NCI-H2196 (cell line): ENCODE results near the gene DMD.
"Not testable (repeated sequence)": the region's sequence is repeated elsewhere in the genome, so short reads cannot be mapped to it uniquely, and the experiment has no call there.

Source experiments
- DNase-seq: peaks from one replicate; lab custom pipeline; 2025; ENCODE audit not compliant: unreplicated experiment; lab: John Stamatoyannopoulos, UW

DMD gene

DNA sequence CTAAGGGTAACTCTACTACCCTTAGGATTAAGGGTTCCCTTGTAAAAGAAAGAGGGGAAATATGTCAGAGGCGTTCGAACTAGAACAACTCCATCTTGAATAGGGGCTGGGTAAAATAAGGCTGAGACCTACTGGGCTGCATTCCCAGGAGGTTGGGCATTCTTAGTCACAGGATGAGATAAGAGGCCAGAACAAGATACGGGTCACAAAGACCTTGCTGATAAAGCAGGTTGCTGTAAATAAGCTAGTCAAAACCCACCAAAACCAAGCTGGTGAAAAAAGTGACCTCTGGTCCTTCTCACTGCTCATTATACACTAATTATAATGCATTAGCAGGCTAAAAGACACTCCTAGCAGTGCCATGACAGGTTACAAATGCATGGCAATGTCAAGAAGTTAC lies 922.0 kb downstream of the DMD start:
- no peak for DNase-seq

DNA sequence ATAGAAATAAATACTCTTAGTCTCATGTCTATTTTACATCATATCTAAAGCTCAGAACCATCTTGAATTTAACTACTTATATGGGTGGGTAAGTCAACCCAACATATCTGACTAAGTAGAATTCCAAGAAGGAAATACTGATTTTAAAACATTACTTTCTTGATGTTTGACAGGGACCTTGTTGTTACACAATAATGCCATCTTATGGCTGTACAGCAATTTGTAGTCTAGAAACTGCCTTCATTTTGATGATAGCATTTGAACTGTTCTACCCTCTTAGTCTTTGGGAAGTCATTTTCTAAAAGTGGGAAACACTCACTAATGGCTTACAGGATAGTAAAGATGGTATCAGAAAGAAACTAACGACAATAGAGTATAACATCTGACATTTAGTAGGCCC lies 929.5 kb downstream of the DMD start:
- no peak for DNase-seq

GRCh38 chrX:32280921-32281320 lies 930.4 kb downstream of the DMD start:
- no peak for DNase-seq

- DNase-seq, result no peak
Observed at GRCh38 chrX:32280489-32280888, 930.9 kb downstream of the DMD start.

GRCh38 chrX:32276153-32276552 lies 935.2 kb downstream of the DMD start:
- DNase-seq, result no peak

DNA sequence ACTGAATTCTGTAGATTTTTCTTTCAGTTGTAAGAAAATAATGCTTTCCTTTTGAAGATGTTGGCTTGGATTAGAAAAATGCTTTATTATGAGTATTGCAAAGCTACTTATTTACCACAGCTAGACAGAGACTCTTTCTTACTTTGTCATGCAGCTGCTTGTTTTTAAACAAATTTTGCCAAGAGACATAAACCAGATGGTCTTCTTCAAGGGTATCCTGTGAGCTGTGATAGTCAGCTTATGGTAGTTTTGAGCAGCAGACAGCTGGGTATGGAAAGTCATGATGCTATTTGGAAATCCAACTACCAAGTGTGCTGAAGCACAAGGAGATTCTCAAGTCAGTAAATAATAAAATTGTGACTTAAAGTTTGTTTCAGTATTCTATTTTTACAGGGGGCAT lies 941.5 kb downstream of the DMD start:
- no peak for DNase-seq

DNA sequence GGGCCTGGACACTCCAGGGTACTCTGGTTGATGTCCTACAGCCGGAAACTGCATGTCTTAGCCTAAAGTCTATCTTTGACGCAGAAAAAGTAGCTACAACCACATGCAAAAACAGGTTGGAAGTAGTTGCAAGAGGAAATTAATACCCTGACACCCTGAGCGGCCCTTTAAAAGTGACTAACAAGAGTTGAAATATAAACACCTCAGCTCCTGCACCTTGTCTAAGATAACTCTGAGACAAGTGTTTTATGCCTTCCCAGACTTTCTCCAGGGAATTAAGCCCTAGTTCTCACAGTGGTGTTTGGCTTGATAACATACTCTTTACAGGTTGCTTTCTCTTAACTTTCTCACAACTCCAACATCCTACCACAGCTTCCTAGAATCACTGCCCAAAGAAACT lies 943.1 kb downstream of the DMD start:
- DNase-seq, result no peak

DNA sequence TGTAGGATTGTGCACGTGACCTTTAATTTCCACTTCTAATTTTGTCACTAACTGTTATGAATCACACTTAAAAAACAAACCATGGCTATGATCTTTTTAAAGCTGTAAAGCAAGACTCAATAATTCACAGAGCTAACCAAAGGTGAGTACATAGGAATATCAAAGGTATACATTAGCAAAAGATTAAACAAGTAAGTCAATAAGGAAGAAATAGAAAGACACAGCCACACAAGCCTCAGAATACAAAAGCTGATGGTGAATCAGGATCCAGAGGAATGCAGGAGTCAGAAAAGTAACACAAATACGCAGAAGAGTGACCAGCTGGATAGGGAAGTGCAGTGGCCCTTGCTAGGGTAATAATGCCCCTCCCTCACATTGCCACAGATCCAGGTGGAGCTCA lies 943.6 kb downstream of the DMD start:
- no peak for DNase-seq

DNA sequence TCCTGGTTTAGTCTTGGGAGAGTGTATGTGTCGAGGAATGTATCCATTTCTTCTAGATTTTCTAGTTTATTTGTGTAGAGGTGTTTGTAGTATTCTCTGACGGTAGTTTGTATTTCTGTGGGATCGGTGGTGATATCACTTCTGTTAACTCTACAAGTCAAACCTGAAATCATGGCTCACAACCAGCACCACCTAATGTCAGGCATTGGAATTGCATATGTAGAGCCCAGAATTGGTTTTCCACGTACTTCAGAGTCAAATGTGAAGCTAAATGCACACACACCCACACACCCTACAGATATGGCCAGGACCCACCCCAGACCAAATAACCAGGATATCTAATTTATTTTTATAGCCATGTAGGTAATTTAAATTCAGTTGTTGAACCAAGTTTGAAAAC lies 964.7 kb downstream of the DMD start:
- not testable (repeated sequence) for DNase-seq

DNA sequence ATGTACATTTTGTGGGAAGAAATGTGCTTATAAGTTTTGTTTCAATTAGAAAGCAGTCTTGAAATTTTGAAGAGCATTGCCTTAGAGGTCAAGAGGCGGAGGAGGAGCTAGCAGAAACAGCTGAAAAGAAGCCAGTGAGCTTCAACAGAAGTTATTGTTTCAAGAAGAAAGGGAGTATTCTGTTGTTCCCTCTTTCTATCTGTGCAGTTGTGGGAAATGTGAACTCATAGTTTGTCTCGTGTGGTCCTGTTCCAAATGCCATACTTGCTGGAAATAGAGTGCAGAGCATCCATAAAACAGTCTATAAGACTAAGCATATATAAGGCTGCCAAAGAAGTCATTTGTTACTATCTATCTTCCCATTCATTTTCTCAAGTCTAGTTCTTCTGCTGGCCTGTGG lies 1015.7 kb downstream of the DMD start:
- DNase-seq, result no peak

DNA sequence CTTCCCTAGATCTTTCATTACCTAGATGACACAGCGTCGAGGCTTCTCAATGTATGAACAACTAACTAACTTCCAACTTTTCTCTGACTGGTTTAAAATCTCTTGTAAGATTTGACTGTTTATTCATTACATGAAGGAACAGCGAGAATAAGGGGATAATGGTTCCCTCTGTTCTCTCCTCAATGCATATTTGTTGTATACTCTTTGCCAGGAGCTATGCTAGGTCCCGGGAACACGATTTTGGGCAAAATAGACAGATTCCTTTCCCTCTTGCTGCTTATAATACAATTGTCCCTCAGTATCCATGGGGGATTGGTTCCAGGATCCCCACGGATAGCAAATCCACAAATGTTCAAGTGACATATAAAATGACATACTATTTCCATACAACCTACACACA lies 1020.0 kb downstream of the DMD start:
- DNase-seq, result no peak

DNA sequence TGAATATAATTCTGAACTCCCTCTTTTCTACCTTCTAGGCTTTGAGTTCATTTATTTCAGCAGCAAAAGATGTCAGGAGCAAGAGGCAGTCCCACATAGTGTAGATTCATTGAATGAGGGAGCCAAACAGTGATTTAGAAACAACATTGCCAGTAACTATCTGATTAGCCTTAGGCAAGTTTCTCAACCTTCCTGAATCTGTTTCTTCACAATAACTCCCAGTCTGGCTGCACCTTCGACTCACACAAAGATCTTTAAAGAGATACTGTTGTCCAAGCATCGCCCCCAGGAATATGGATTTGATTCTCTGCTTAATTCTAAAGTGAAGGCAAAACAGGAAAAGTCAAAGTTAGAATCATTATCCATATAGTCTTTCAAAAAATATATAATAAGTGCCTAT lies 1026.2 kb downstream of the DMD start:
- DNase-seq, result no peak

DNA sequence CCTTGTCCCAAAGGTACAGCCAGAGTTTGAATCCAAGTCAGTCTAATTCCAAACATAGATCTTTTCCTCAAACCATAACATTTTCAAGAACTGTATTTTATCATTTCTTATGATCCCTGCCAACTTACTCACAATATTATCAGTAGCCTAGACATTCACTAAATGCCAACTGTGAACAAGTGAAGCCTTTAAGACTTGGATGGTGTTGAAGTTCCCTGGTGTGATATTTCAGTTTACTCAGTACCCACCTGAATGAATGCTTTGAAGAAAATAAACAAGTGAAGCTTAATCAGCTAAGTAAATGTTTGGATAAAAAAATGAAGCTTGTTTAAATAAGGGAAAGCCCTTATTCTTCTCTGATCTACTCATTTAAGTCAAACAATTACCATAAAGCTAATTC lies 1028.3 kb downstream of the DMD start:
- DNase-seq, result no peak

DNA sequence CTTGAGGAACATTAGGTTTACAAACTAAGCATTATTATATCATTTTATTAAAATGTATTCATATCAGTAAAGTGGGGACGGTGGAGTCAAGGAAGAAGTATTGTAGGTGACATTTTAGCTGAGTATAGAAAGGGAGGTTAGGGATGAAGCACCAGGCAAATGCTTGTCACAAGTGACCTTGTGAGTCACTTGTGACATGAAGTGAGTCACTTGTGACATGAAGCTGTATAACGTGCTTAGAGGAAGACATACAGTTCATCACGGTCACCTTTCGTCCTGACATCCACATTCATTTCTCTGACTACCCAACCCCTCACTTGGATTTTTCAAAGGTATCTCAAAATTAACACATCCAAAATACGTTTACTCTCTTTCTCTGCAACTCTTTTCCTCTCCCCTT lies 1034.8 kb downstream of the DMD start:
- no peak for DNase-seq

DNA sequence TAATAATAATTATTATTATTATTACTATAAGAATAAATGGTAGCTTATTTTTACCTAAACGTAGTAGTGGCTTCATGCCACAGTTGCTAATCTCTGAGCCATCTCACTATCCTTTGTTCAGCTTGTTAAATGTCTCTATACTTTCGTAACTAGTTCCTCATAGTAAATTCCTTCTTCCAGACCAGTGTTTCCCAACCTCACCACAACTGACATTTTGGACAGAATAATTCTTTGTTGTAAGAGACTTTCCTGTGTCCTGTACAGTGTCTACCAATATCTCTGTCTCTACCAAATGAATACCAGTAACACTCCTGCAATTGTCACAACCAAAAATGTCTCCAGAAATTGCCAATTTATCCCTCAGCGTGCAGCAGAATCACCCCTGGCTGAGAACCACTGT lies 1040.9 kb downstream of the DMD start:
- no peak for DNase-seq

DNA sequence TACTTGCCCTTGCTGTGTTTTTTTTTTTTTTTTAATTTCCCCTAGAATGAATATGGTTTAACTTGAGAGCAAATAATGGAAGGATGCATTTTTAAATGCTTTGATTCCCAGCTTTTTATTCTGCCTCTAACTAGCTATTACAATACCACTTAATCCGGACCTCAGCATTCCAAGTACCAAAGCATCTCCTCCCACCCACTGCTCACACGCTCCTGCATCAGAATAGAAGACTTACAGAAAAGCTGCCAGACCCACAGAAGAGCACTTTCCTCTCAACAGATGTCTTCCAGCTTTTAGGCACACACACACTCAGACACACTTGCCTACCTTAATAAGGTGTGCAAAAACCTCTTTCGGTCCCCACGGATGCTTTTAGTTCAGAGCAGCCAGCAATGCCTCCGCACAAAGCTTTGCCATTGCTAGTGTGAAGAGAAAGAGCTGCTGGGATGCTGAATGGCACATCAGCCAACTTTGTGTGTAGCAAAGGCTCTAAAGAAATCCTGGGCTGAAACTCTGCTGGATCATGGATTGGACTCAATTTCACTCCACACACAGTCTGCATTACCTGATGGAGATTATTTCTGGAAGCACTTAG lies 1056.2 kb downstream of the DMD start:
- no peak for DNase-seq

DNA sequence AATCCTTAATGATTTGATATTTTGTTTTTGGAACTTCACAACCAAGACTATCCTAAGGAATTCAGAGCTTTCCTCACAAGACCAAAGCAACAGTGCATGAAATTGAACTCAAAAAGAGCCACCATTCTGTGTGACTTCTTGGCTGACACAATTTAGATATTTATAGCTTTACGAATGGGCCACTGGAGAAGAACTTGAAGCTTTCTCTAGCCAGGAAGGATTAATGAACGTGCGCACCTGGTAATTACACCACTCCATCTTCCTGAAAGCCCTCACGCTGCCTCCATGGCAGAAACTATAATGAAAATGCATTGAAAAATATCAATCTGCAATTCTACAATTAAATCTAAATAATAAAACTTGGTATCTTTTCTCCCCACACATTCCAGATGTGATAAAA lies 1057.8 kb downstream of the DMD start:
- no peak for DNase-seq

DNA sequence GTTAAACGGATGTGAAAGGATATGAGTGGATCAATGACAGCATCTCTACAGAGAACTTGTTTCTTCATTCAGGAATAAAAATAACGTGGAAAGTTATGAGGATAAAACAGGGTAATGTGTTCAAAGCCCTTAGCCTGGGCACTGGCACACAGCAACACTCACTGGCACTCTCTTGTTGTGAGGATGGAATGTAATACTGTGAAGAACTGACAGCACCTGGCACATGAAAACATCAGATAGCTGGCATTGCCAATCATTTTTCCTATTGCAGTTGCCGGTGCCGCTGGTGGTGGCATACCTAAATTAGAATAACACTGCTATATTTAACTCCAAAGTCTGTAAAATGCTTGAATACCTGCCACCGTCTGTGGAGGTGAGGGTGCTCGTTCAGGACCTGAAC lies 1061.2 kb downstream of the DMD start:
- DNase-seq, result no peak

- DNase-seq, result no peak
Observed at GRCh38 chrX:32141841-32142240, 1069.5 kb downstream of the DMD start.

DNA sequence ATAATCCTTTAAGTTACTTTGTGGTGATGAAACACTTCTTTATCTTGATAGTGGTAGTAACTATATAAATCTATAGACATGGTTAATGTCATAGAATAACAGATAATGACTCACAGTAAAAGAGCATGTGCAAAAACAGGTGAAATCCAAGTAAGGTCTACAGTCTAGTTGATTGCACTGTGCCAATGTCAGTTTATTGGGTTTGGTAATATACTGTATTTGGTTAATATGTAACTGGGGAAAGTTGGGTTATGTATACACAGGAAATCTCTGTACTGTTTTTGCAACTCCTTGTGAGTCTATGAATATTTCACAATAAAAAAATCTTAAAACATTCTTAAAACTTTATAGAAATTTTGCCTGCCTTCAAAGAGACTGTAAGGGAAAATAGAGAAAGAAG lies 1071.9 kb downstream of the DMD start:
- DNase-seq, result no peak

DNA sequence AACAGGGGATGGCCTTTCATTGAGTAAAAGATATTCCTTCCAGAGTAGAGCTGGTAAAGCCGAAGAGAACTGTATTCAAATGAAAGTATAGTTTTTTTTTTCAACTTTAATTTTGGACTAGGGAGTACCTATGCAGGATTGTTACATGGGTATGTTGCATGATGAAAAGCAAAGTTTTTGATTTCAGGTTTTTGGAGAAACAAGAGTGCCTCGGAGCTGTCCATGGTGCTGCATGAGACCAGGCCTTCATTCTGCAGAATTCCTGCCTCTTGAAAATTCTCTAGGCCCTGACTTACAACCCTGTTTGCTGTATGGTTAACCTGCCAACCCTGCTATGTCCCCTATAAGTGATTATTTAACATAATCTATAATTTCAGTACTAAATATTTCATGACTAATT lies 1073.8 kb downstream of the DMD start:
- no peak for DNase-seq

DNA sequence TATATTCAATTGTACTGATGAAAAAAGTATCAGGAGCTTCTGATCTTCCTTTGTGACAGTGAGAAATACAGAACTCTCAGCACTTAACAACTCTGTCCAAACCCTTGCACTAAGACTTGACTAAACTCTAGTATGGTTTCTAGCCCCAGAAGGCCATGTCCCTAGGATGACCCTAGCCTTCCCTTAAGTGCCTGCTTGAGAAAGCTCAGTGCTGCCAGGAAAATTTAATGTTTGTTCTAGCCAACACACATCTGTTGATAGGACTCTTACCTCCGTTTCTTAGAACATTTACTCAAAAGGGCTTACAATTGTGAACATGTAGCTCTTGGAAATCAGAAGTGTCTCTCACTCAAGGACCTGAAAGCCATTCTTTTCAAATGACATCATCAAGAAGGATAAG lies 1084.4 kb downstream of the DMD start:
- DNase-seq, result no peak

DNA sequence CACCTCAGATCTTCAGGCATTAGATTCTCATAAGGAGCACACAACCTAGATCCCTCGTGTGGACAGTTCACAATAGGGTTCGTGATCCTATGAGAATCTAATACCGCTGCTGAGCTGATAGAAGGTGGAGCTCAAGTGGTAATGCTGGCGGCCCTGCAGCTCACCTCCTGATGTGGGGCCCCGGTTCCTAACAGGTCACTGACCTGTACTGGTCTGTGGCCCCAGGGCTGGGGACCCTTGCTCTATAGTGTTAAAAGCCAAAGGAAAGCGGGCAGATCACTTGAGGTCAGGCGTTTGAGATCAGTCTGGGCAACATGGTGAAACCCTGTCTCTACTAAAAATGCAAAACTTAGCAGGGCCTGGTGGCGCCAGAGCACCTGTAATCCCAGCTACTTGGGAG lies 1092.5 kb downstream of the DMD start:
- DNase-seq, result no peak

DNA sequence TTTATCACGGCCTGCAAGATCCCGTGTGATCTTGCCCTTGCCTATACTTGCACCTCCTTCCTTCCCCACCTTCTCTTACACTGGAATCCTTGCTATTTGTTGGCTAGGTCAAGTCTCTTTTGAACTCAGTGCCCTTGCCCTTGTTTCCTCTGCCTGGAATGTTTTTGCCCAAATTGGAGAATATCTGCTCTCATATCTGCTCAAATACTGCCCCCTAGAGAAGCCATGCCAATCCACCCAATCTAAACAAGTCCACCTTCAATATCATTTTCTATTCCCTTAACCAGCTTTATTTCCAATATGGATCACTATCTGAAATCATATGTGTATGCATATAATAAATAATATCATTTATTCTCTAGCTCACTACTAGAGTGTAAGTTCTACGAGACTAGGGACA lies 1095.3 kb downstream of the DMD start:
- DNase-seq, result no peak
